Neural progenitor cell (in vitro differentiated cells): ENCODE data around the gene RNF144A.

Source experiments
- EZH2 ChIP-seq: fragments of 200-600 bp; sonication (generic); IDR thresholded peaks from 2 replicates; pipeline ENCODE4 v1.6.1; 2017; ENCODE audit warnings: antibody characterized with exemption, mild to moderate bottlenecking, moderate library complexity
- EZH2phosphoT487 ChIP-seq: fragments of 200-600 bp; sonication (generic); IDR thresholded peaks from 2 replicates; pipeline ENCODE4 v1.6.1; 2017; ENCODE audit warnings: antibody characterized with exemption
- TF ChIP-seq, protein P1 (sequence below): fragments of 200-600 bp; sonication (generic); IDR thresholded peaks from 2 replicates; pipeline ENCODE4 v1.5.1; 2017; ENCODE audit warnings: antibody characterized with exemption, mild to moderate bottlenecking

DNA sequence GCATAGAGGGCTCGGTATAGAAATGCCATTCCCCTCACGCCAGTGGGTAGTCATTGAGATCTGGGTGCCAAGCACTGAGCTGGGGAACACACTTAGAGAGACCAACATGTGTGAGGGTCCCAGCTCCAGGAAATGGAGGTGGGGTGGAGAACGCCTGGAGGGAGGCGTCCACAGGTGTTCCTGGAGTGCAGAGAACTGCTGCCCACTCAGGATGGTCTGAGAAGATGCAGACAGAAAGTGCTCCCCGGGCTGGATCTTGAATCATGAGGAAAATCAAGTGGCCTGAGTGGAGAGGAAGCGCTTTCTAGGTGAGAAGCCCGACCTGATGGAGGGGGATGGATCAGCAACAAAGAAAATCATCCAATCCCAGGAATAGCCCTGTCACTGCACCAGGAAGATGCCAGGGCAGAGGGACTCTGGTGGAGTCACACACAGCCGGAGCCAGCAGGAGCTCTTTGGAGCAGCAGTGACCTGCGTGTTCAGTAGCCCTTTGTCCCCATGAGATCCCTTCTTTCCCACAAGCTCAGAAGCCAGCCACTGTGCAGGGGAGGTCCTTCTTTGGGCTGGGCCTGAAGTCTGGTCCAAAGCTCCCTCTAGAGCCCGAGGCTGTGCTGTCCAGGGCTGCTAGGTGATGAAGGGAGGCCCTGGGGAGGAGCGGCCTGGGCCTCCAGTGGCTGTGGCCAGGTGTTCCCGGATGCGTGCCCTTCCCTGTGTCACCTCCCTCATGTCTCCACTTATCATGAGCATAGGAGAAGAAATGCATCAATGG lies 112.3 kb downstream of the RNF144A start:
- TF ChIP-seq, protein P1, sequence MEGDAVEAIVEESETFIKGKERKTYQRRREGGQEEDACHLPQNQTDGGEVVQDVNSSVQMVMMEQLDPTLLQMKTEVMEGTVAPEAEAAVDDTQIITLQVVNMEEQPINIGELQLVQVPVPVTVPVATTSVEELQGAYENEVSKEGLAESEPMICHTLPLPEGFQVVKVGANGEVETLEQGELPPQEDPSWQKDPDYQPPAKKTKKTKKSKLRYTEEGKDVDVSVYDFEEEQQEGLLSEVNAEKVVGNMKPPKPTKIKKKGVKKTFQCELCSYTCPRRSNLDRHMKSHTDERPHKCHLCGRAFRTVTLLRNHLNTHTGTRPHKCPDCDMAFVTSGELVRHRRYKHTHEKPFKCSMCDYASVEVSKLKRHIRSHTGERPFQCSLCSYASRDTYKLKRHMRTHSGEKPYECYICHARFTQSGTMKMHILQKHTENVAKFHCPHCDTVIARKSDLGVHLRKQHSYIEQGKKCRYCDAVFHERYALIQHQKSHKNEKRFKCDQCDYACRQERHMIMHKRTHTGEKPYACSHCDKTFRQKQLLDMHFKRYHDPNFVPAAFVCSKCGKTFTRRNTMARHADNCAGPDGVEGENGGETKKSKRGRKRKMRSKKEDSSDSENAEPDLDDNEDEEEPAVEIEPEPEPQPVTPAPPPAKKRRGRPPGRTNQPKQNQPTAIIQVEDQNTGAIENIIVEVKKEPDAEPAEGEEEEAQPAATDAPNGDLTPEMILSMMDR: no peak
- TF ChIP-seq EZH2phosphoT487 (no peak), EZH2 (no peak)
